Measurements from ENCODE around the gene PUS1.

PUS1 gene

DNA sequence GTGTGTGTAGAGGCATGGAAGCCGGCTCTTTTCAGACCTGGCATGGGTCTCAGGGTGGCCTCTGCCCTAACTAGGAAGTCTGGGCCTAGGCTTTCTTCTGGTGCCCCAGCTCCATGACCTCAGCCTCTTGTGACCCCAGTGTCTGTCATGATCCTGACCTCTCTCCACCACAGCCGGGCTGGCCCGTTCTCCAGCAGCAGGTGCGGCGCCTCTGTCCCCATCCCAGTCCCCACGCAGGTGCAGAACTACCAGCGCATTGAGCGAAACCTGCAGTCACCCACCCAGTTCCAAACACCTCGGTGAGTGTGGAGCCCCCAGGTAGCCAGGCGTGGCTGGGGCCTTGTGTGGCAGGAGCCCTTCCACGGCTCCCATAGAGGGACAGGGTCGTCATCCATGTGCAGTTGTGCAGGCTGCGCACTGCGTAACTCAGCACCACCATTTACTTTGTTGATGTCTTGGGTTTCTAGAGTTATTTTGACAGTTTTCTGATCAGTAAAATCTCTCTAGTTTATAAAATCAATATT, 14.8 kb upstream of the PUS1 start:
- TF ChIP-seq, protein P1, sequence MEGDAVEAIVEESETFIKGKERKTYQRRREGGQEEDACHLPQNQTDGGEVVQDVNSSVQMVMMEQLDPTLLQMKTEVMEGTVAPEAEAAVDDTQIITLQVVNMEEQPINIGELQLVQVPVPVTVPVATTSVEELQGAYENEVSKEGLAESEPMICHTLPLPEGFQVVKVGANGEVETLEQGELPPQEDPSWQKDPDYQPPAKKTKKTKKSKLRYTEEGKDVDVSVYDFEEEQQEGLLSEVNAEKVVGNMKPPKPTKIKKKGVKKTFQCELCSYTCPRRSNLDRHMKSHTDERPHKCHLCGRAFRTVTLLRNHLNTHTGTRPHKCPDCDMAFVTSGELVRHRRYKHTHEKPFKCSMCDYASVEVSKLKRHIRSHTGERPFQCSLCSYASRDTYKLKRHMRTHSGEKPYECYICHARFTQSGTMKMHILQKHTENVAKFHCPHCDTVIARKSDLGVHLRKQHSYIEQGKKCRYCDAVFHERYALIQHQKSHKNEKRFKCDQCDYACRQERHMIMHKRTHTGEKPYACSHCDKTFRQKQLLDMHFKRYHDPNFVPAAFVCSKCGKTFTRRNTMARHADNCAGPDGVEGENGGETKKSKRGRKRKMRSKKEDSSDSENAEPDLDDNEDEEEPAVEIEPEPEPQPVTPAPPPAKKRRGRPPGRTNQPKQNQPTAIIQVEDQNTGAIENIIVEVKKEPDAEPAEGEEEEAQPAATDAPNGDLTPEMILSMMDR (IDR thresholded peaks at IDR 0.05; ENCODE audit: low read depth, low read length) = no peak
- DNase-seq (ENCODE audit: extremely low read depth, low read depth) = no peak

DNA sequence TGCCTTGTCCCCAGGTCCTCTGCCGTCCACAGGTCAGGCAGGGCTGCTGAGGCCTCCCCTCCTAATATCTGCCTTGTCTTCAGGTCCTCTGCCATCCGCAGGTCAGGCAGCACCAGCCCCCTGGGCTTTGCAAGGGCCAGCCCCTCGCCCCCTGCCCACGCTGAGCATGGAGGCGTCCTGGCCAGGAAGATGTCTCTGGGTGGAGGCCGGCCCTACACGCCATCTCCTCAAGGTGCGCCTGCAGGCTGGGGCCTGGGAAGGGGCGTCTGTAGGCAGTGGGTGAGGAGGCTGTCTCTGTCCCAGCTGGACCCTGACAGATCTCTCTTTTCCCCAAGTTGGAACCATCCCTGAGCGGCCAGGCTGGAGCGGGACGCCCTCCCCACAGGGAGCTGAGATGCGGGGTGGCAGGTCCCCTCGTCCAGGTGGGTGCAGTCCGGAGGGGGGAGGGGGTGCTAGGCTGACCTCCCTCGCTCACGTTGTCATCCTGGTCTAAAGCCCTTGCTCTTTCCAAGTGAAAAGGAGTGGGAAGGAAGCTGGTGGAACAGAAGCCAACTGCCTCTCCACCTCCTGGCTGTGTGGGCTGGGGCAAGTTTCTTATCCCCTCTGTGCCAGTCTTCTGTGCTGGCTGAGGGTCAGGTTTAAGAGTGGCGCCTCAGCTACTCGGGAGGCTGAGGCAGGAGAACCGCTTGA, 13.9 kb upstream of the PUS1 start:
- TF ChIP-seq, protein P1 (IDR thresholded peaks at IDR 0.05; ENCODE audit: low read depth, low read length) = no peak
- DNase-seq (ENCODE audit: extremely low read depth, low read depth) = no peak

DNA sequence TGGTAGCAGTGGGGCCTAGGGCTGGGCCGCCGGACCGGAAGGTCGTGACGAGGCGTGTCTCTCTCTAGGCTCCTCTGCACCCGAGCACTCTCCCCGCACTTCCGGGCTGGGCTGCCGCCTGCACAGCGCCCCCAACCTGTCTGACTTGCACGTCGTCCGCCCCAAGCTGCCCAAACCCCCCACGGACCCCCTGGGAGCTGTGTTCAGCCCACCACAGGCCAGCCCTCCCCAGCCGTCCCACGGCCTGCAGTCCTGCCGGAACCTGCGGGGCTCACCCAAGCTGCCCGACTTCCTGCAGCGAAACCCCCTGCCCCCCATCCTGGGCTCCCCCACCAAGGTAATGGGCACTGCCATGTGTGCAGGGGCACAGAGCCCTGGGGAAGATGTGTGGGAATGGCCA, 13.3 kb upstream of the PUS1 start:
- TF ChIP-seq, protein P1 (IDR thresholded peaks at IDR 0.05; ENCODE audit: low read depth, low read length) = no peak
- DNase-seq (ENCODE audit: extremely low read depth, low read depth) = no peak

DNA sequence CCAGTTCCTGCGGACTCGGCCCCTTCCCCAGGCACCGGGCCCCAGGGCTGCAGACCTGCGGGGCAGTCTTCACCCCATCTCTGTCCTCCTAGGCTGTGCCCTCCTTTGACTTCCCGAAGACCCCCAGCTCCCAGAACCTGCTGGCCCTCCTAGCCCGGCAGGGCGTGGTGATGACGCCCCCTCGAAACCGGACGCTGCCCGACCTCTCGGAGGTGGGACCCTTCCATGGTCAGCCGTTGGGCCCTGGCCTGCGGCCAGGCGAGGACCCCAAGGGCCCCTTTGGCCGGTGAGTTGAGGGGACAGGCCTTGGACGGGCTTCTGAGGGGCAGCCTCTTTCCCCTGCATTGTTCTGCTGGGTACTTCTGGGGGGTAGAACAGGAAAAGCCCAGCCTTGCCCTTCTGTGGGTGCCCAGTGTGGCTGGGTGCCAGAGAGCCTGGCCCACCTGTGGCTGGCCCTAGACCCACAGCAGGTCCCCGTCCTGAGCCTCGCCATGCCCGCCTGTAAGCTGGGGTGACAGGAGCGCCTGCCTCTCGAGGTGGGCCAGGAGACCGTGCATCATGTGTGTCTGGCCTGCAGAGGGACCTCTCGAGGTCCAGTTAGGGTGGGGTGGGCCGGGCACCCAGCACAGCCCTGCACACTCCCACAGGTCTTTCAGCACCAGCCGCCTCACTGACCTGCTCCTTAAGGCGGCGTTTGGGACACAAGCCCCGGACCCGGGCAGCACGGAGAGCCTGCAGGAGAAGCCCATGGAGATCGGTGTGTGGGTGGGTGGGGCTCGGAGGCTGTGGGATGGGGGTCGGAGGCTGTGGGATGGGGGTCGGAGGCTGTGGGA, 12.6 kb upstream of the PUS1 start:
- TF ChIP-seq, protein P1 (IDR thresholded peaks at IDR 0.05; ENCODE audit: low read depth, low read length) = no peak
- no peak for DNase-seq (ENCODE audit: extremely low read depth, low read depth)

DNA sequence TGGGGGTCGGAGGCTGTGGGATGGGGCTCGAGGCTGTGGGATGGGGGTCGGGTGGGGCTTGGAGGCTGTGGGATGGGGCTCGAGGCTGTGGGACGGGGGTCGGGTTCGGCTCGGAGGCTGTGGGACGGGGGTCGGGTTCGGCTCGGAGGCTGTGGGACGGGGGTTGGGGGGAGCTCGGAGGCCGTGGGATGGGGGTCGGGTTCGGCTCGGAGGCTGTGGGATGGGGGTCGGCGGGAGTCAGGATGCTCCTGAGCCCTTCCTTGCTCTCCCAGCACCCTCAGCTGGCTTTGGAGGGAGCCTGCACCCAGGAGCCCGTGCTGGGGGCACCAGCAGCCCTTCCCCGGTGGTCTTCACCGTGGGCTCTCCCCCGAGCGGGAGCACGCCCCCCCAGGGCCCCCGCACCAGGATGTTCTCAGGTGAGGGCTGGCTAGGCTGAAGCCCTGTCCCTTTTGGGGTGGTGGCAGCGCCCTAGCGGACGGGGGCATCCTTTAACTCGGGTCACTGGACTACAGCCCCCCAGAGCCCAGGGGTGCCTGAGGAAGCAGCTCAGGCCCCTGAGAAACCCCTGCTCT, 11.9 kb upstream of the PUS1 start:
- no peak for DNase-seq (ENCODE audit: extremely low read depth, low read depth)
- TF ChIP-seq, protein P1 (IDR thresholded peaks at IDR 0.05; ENCODE audit: low read depth, low read length) = no peak

DNA sequence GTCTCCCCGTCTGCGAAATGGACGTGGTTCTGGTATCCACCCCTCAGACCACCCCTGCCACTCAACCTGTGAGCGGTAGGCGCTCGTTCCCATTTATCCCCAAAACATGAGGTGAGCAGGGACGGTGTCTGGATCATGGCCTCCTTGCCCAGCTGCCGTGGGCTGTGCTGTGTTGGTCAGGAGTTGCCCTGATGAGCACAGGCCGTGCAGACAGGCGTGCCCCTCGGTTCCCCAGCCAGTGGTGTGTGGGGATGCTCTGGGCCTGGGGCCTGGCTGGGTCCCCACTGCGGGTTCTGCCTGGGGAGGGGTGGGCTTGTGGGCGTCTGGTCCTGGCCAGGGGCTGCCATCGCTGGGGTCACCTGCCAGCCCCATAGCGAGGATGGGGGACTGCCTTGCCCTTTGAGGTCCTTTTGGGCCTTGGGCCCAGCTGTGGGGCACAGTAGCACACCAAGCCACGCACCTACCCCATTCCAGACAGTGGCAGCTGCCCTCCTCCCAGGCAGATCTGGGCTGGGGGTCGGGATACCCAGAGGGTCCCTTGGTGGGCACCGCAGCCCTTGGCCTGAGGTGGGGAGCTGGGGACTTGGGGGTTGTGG, 11.3 kb upstream of the PUS1 start:
- TF ChIP-seq, protein P1 (IDR thresholded peaks at IDR 0.05; ENCODE audit: low read depth, low read length) = no peak
- no peak for DNase-seq (ENCODE audit: extremely low read depth, low read depth)

Data from AG09319 (cell line).